ENCODE data around the gene EDAR. TPM values are rescaled to one million over a fixed set of nuclear protein-coding genes. Genes with fewer than 3 reads are reported as not detected.

EDAR gene
- total RNA-seq, 6 experiments from 2014 or later = 0.06 to 1.6 (median 0.28) TPM

GRCh38 chr2:109000738-109001137 lies 11.7 kb upstream of the EDAR start:
- no peak overlapping the region for H3K4me3 ChIP-seq
- intact Hi-C loops (cut with DNase I) = no loop called here
- no peaks in the 10 kb centered on the region for H3K27me3 ChIP-seq
- H3K4me1 ChIP-seq = peaks cover 0 to 7% (median 0%) of the 10 kb centered on the region in 4 donors
- H3K36me3 ChIP-seq = no peaks in the 10 kb centered on the region
- DNase-seq = no peak
- 72% methylated on average over 2 of the region's 4 CpGs for whole genome bisulfite sequencing (ENCODE audit: insufficient coverage, low coverage, low lambda C conversion rate, missing lambda C conversion rate)
- H3K9me3 ChIP-seq = no peaks in the 10 kb centered on the region
- ATAC-seq = no peak
- H3K27ac ChIP-seq = no peak overlapping the region
- TF ChIP-seq CTCF (IDR thresholded peaks at IDR 0.05) = no peak
- TF ChIP-seq POLR2A (IDR thresholded peaks at IDR 0.05) = no peak

GRCh38 chr2:108998911-108999310 lies 9.9 kb upstream of the EDAR start:
- Histone ChIP-seq H3K4me1 (peaks cover 0 to 6% (median 3%) of the 10 kb centered on the region in 4 donors), H3K27ac (no peak overlapping the region), H3K4me3 (no peak overlapping the region), H3K27me3 (no peaks in the 10 kb centered on the region), H3K36me3 (no peaks in the 10 kb centered on the region), H3K9me3 (no peaks in the 10 kb centered on the region)
- ATAC-seq (no peak), DNase-seq (no peak)
- TF ChIP-seq POLR2A (IDR thresholded peaks at IDR 0.05) (no peak), CTCF (IDR thresholded peaks at IDR 0.05) (no peak)
- WGBS (ENCODE audit: insufficient coverage, low coverage, low lambda C conversion rate, missing lambda C conversion rate) = 83% methylated on average over 3 of the region's 3 CpGs
- intact Hi-C loops (cut with DNase I) = no loop called here

GRCh38 chr2:108994178-108994577 lies 5.2 kb upstream of the EDAR start:
- WGBS (ENCODE audit: insufficient coverage, low coverage, low lambda C conversion rate, missing lambda C conversion rate) = 49% methylated on average over 6 of the region's 6 CpGs
- TF ChIP-seq CTCF (IDR thresholded peaks at IDR 0.05) (no peak), POLR2A (IDR thresholded peaks at IDR 0.05) (no peak)
- Histone ChIP-seq H3K9me3 (no peaks in the 10 kb centered on the region), H3K4me1 (peaks cover 0 to 23% (median 4%) of the 10 kb centered on the region in 4 donors), H3K36me3 (no peaks in the 10 kb centered on the region), H3K27me3 (no peaks in the 10 kb centered on the region), H3K4me3 (no peak overlapping the region), H3K27ac (peak overlapping the region in 2 of 3 donors; percentile 51 to 77)
- intact Hi-C loops (cut with DNase I) = no loop called here
- ATAC-seq (no peak), DNase-seq (no peak)

- TF ChIP-seq POLR2A (IDR thresholded peaks at IDR 0.05) (no peak), CTCF (IDR thresholded peaks at IDR 0.05) (no peak)
- ATAC-seq = peak; percentile 83 to 92 (median 87)
- H3K27ac ChIP-seq = peak overlapping the region in 2 of 3 donors; percentile 53 to 77
- no peak overlapping the region for H3K4me3 ChIP-seq
- no peaks in the 10 kb centered on the region for H3K36me3 ChIP-seq
- no peaks in the 10 kb centered on the region for H3K27me3 ChIP-seq
- H3K4me1 ChIP-seq = peaks cover 0 to 25% (median 4%) of the 10 kb centered on the region in 4 donors
- 61% methylated on average over 7 of the region's 8 CpGs for WGBS (ENCODE audit: insufficient coverage, low coverage, low lambda C conversion rate, missing lambda C conversion rate)
- intact Hi-C loops (cut with DNase I) = no loop called here
- DNase-seq = peak in 2 of 3 donors; percentile 70 to 73
- no peaks in the 10 kb centered on the region for H3K9me3 ChIP-seq
These were observed 4.3 kb upstream of the EDAR start for GRCh38 chr2:108993095-108993937.
